22Rv1 (cell line): Measurements from ENCODE around the gene OR11H1.
"Not testable (repeated sequence)": the region's sequence is repeated elsewhere in the genome, so short reads cannot be mapped to it uniquely, and the experiment has no call there.

ENCODE experiments used
- H3K27ac ChIP-seq: fragments of 450-650 bp; 2 replicates; pipeline ENCODE4 v1.5.1; 2017

OR11H1 gene, protein sequence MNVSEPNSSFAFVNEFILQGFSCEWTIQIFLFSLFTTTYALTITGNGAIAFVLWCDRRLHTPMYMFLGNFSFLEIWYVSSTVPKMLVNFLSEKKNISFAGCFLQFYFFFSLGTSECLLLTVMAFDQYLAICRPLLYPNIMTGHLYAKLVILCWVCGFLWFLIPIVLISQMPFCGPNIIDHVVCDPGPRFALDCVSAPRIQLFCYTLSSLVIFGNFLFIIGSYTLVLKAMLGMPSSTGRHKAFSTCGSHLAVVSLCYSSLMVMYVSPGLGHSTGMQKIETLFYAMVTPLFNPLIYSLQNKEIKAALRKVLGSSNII

GRCh38 chr22:15527892-15528291 lies at the start of gene OR11H1:
Gene OR11H1, plus strand, starts transcription at chr22:15528192. Its CDS starts 0 bp downstream, at chr22:15528192.
- not testable (repeated sequence) for H3K27ac ChIP-seq

DNA sequence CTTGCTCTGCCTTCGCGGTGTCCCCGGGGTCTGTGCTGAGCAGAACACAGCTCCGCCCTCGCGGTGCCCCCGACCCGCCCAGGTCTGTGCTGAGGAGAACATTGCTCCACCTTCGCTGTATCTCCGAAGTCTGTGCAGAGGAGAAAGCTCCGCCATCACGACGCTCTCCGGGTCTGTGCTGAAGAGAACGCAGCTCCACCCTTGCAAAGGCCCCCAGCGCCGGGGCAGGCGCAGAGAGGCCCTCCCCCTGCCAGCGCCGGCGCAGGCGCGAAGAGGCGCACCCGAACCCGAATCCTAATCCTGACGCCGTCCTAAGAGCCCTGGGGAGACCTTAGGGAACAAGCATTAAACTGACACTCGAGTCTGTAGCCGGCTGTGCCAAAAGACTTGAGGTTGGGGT lies 18.0 kb upstream of the OR11H1 start:
- not testable (repeated sequence) for H3K27ac ChIP-seq

GRCh38 chr22:15515896-15516295 lies 12.1 kb upstream of the OR11H1 start:
- H3K27ac ChIP-seq: not testable (repeated sequence)

DNA sequence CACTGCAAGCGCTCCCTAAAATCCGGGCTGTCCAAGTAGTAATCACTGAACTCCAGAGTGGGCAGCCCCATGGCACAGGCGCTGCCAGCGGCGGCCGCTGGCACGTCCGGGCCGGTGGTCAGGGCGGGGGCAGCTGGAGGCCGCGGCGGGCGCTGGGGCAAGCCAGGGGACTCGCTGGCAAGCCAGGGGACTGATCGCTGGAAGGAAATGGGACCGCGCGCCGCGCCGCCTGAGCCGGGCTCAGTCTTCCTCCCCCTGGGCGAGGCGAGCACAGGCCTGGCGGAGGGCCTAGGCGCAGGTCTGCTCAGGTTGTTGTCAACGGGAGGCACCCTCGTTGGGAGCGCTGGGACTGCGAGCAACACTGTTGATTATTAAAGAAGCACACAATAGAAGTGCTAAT lies 25.8 kb downstream of the OR11H1 start:
- not testable (repeated sequence) for H3K27ac ChIP-seq

- not testable (repeated sequence) for H3K27ac ChIP-seq
Observed at GRCh38 chr22:15563461-15563860, 35.5 kb downstream of the OR11H1 start.

DNA sequence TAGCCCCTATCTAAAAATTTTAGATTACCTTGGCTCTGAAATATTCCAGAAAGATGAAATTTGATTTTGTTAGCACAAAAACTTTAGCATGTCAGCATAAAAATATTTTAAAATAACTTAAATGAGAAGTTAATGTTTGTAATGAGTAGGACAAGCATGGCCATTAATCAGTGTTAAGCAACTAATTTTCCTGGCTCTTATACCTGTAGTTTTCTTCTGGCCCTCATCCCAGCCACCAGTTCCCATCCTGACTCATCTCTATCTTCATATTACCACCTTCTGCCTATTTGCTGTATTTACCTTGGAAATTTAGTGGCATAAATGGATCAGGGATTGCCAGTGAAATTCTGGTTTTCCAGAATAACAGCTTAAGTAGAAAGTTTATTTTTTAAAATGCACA lies 37.1 kb downstream of the OR11H1 start:
- not testable (repeated sequence) for H3K27ac ChIP-seq
